IMR-90 (cell line): ENCODE results near the gene TMEM53. TPM values are rescaled to one million over a fixed set of nuclear protein-coding genes. Genes with fewer than 3 reads are reported as not detected.

Experiments
- ATAC-seq: fragments of 200-7000 bp; cut with Tn5 transposase; 2 replicates; pipeline ENCODE4 v1.9.1; 2020; ENCODE audit warnings: low read depth, mild to moderate bottlenecking, moderate library complexity
- BruUV-seq: library from RNA; stranded (reverse); fragments of 400-500 nt; replicated peaks from 2 replicates; lab custom pipeline; 2021; lab: Mats Ljungman, UMichigan
- CTCF ChIA-PET: fragments of 300-600 bp; formaldehyde crosslinking; extraction: SDS; loops from one replicate; lab custom pipeline; 2021; ENCODE audit warnings: antibody characterized with exemption; lab: Yijun Ruan, JAX
- POLR2A ChIA-PET: fragments of 300-600 bp; sonication (Branson Sonifier 250); formaldehyde crosslinking; loops from one replicate; lab custom pipeline; 2022; ENCODE audit warnings: antibody characterized with exemption; ENCODE audit not compliant: unreplicated experiment; lab: Charles Lee
- DNase-seq: peaks from one replicate; pipeline ENCODE4 v3.0.0; 2013
- H2AFZ ChIP-seq: replicated peaks from 2 replicates; pipeline ENCODE3; 2013; ENCODE audit warnings: low read length, mild to moderate bottlenecking; ENCODE audit not compliant: poor library complexity
- H2AK5ac ChIP-seq: 2 replicates; pipeline ENCODE4 v1.6.1; 2013; ENCODE audit warnings: low read depth, low read length, inconsistent platforms
- H2AK9ac ChIP-seq: replicated peaks from 2 replicates; pipeline ENCODE3; 2013; ENCODE audit warnings: mild to moderate bottlenecking, low read depth, low read length, moderate library complexity; ENCODE audit not compliant: poor library complexity
- H2BK120ac ChIP-seq: 2 replicates; pipeline ENCODE4 v1.6.1; 2013; ENCODE audit warnings: low read depth, low read length, inconsistent platforms
- H2BK15ac ChIP-seq: 3 replicates; pipeline ENCODE4 v1.6.1; 2013; ENCODE audit warnings: low read depth, low read length, inconsistent platforms
- H2BK20ac ChIP-seq: 2 replicates; pipeline ENCODE4 v1.6.1; 2013; ENCODE audit warnings: low read depth, mild to moderate bottlenecking, inconsistent platforms, low read length, moderate library complexity
- H2BK5ac ChIP-seq: 2 replicates; pipeline ENCODE4 v1.6.1; 2013; ENCODE audit warnings: mild to moderate bottlenecking, low read depth, low read length, inconsistent platforms; ENCODE audit not compliant: poor library complexity, severe bottlenecking
- H3K14ac ChIP-seq: replicated peaks from 2 replicates; pipeline ENCODE4 v1.6.1; 2013; ENCODE audit warnings: low read depth, low read length, inconsistent platforms
- H3K18ac ChIP-seq: 2 replicates; pipeline ENCODE4 v1.6.1; 2013; ENCODE audit warnings: low read depth, low read length, control low read depth
- H3K23ac ChIP-seq: 2 replicates; pipeline ENCODE4 v1.6.1; 2013; ENCODE audit warnings: low read depth, low read length, inconsistent platforms
- H3K27ac ChIP-seq: 2 replicates; pipeline ENCODE4 v1.5.1; 2013; ENCODE audit warnings: mild to moderate bottlenecking, control low read depth, low read length; ENCODE audit not compliant: insufficient read depth
- H3K27me3 ChIP-seq: 2 replicates; pipeline ENCODE4 v1.6.1; 2013; ENCODE audit warnings: low read length; ENCODE audit not compliant: control insufficient read depth, insufficient read depth
- H3K36me3 ChIP-seq: 2 replicates; pipeline ENCODE4 v1.6.1; 2013; ENCODE audit warnings: low read length, mixed read lengths; ENCODE audit not compliant: control insufficient read depth, insufficient read depth
- H3K4ac ChIP-seq: 2 replicates; pipeline ENCODE4 v1.6.1; 2013; ENCODE audit warnings: low read depth, low read length, inconsistent platforms
- H3K4me1 ChIP-seq: 2 replicates; pipeline ENCODE4 v1.6.1; 2013; ENCODE audit warnings: low read length, mixed read lengths; ENCODE audit not compliant: control insufficient read depth, insufficient read depth
- H3K4me2 ChIP-seq: 2 replicates; pipeline ENCODE4 v1.6.1; 2013; ENCODE audit warnings: low read depth, mild to moderate bottlenecking, control low read depth, low read length, moderate library complexity
- H3K4me3 ChIP-seq: 2 replicates; pipeline ENCODE4 v1.5.1; 2013; ENCODE audit warnings: low read depth, mild to moderate bottlenecking, control low read depth, low read length, moderate library complexity; ENCODE audit not compliant: insufficient read depth
- H3K56ac ChIP-seq: 2 replicates; pipeline ENCODE4 v1.6.1; 2013; ENCODE audit warnings: low read length, inconsistent platforms; ENCODE audit not compliant: insufficient read depth; ENCODE audit errors: extremely low read depth
- H3K79me1 ChIP-seq, 2 experiments: 2 replicates each; pipeline ENCODE4 v1.6.1; 2013; ENCODE audit warnings: low read length in 2 of 2, inconsistent platforms in 1 of 2, low read depth in 1 of 2
- H3K9ac ChIP-seq: 2 replicates; pipeline ENCODE4 v1.6.1; 2013; ENCODE audit warnings: low read depth, low read length, control low read depth
- H3K9me1 ChIP-seq: 2 replicates; pipeline ENCODE4 v1.6.1; 2013; ENCODE audit warnings: low read length, inconsistent platforms; ENCODE audit not compliant: insufficient read depth
- H3K9me3 ChIP-seq: 2 replicates; pipeline ENCODE4 v1.6.1; 2013; ENCODE audit warnings: low read length; ENCODE audit not compliant: control insufficient read depth, insufficient read depth
- H4K20me1 ChIP-seq: 2 replicates; pipeline ENCODE4 v1.6.1; 2013; ENCODE audit warnings: low read length, inconsistent platforms; ENCODE audit not compliant: insufficient read depth
- H4K5ac ChIP-seq: 2 replicates; pipeline ENCODE4 v1.6.1; 2013; ENCODE audit warnings: mild to moderate bottlenecking, low read depth, low read length, control low read depth
- H4K8ac ChIP-seq, 2 experiments: 2 replicates each; pipeline ENCODE4 v1.6.1; 2013; ENCODE audit warnings: low read depth in 2 of 2, low read length in 2 of 2, control low read depth in 1 of 2, inconsistent platforms in 1 of 2
- H4K91ac ChIP-seq: 2 replicates; pipeline ENCODE4 v1.6.1; 2013; ENCODE audit warnings: low read depth, low read length, inconsistent platforms; ENCODE audit not compliant: insufficient read depth
- BHLHE40 ChIP-seq: fragments of 150-350 bp; IDR thresholded peaks from 2 replicates; pipeline ENCODE4 v1.6.1; 2016; ENCODE audit warnings: mild to moderate bottlenecking, low read depth, low read length
- CEBPB ChIP-seq: IDR thresholded peaks from 2 replicates; pipeline ENCODE4 v1.6.1; 2012; ENCODE audit warnings: low read depth, low read length, improper control_type of control experiment
- CHD1 ChIP-seq: IDR thresholded peaks from 2 replicates; pipeline ENCODE4 v1.6.1; 2012; ENCODE audit warnings: low read depth, low read length, improper control_type of control experiment
- CTCF ChIP-seq: conservative IDR thresholded peaks from 2 replicates; pipeline ENCODE4 v1.5.1; 2012; ENCODE audit warnings: mild to moderate bottlenecking, low read depth, low read length, improper control_type of control experiment
- ELK1 ChIP-seq: fragments of 150-350 bp; IDR thresholded peaks from 2 replicates; pipeline ENCODE4 v1.6.1; 2016; ENCODE audit warnings: low read depth, mild to moderate bottlenecking, low read length, moderate library complexity, borderline replicate concordance
- FOS ChIP-seq: fragments of 150-350 bp; IDR thresholded peaks from 2 replicates; pipeline ENCODE4 v1.6.1; 2016; ENCODE audit warnings: low read depth, low read length
- MAFK ChIP-seq: IDR thresholded peaks from 2 replicates; pipeline ENCODE4 v1.6.1; 2012; ENCODE audit warnings: low read depth, low read length, improper control_type of control experiment
- MAZ ChIP-seq: IDR thresholded peaks from 2 replicates; pipeline ENCODE4 v1.6.1; 2012; ENCODE audit warnings: low read depth, mild to moderate bottlenecking, low read length, improper control_type of control experiment, moderate library complexity, borderline replicate concordance
- MXI1 ChIP-seq: IDR thresholded peaks from 2 replicates; pipeline ENCODE4 v1.6.1; 2012; ENCODE audit warnings: low read depth, mild to moderate bottlenecking, low read length, moderate library complexity, borderline replicate concordance
- NFE2L2 ChIP-seq: fragments of 150-350 bp; IDR thresholded peaks from 2 replicates; pipeline ENCODE4 v1.6.1; 2016; ENCODE audit warnings: low read depth, mild to moderate bottlenecking, low read length
- POLR2A ChIP-seq: IDR thresholded peaks from 2 replicates; pipeline ENCODE4 v1.6.1; 2012; ENCODE audit warnings: mild to moderate bottlenecking, low read depth, low read length
- RAD21 ChIP-seq: IDR thresholded peaks from 2 replicates; pipeline ENCODE4 v1.6.1; 2012; ENCODE audit warnings: low read length, improper control_type of control experiment
- RCOR1 ChIP-seq: IDR thresholded peaks from 2 replicates; pipeline ENCODE4 v1.6.1; 2012; ENCODE audit warnings: mild to moderate bottlenecking, low read length, improper control_type of control experiment; ENCODE audit not compliant: insufficient replicate concordance
- RFX5 ChIP-seq: IDR thresholded peaks from 2 replicates; pipeline ENCODE4 v1.8.0; 2012; ENCODE audit warnings: low read depth, mild to moderate bottlenecking, low read length, moderate library complexity
- SMC3 ChIP-seq: fragments of 150-350 bp; IDR thresholded peaks from 2 replicates; pipeline ENCODE4 v1.6.1; 2016; ENCODE audit warnings: low read depth, mild to moderate bottlenecking, antibody characterized with exemption, low read length, moderate library complexity
- WGBS, 2 experiments: methylation state at CpG; one replicate each; pipeline versions ENCODE4 v1.1.5 to v1.1.7; 2013; ENCODE audit warnings: missing lambda C conversion rate in 2 of 2; ENCODE audit not compliant: insufficient read length in 1 of 2; ENCODE audit errors: extremely low coverage in 2 of 2; 5-methylcytosine and 5-hydroxymethylcytosine counted together
- dilution Hi-C: fragments of 300-500 bp; cut with HindIII; formaldehyde crosslinking; loops from one replicate; pipeline ENCODE4 v1.14.3; 2018; ENCODE audit warnings: low sequenced_read_pairs; ENCODE audit not compliant: unreplicated experiment
- in situ Hi-C: fragments of 300-500 bp; cut with MboI; formaldehyde crosslinking; loops from 3 replicates; pipeline ENCODE4 v1.14.3; 2019; ENCODE audit warnings: low sequenced_read_pairs, inconsistent platforms, mixed read lengths
- intact Hi-C: fragments of 100-400 bp; cut with micrococcal nuclease; formaldehyde crosslinking; loops from 2 replicates; pipeline ENCODE4 v1.10.0; 2022
- polyA plus RNA-seq, 3 experiments: library from polyadenylated mRNA; depleted of rRNA; stranded (reverse); fragments of >200 nt; gene quantifications; 2 replicates each; pipeline ENCODE4 v1.2.3, GENCODE V29; 2012; ENCODE audit warnings: low replicate concordance in 1 of 3
- total RNA-seq: library from RNA; depleted of rRNA; stranded (reverse); fragments of >200 nt; gene quantifications from 2 replicates; pipeline ENCODE4 v1.2.3, GENCODE V29; 2012
- TF ChIP-seq, protein P1 (sequence below): fragments of 150-350 bp; IDR thresholded peaks from 2 replicates; pipeline ENCODE4 v1.6.1; 2017; ENCODE audit warnings: mild to moderate bottlenecking, antibody characterized with exemption, low read length, low read depth

The TMEM53 gene
- total and polyA plus RNA-seq, 2 of the 4 experiments (the other 2 are of a cell fraction): 2.7 to 6.3 TPM

- Histone ChIP-seq H3K9ac (no peak overlapping the region), H3K23ac (no peak overlapping the region), H3K4me3 (no peak overlapping the region), H4K20me1 (no peaks in the 10 kb centered on the region), H3K4me1 (no peaks in the 10 kb centered on the region), H2AFZ (no peak overlapping the region), H3K56ac (no peak overlapping the region), H3K18ac (no peak overlapping the region), H3K4me2 (no peak overlapping the region), H2BK5ac (no peak overlapping the region), H3K4ac (no peak overlapping the region), H4K91ac (no peak overlapping the region), H3K9me1 (no peaks in the 10 kb centered on the region), H4K8ac (no peak overlapping the region), H3K79me1 (no peaks in the 10 kb centered on the region), H2BK15ac (no peak overlapping the region), H3K36me3 (no peaks in the 10 kb centered on the region), H4K5ac (no peak overlapping the region), H2AK5ac (no peak overlapping the region), H3K27ac (no peak overlapping the region), H3K14ac (no peak overlapping the region), H2BK120ac (no peak overlapping the region), H3K9me3 (no peaks in the 10 kb centered on the region), H3K27me3 (peaks cover 15% of the 10 kb centered on the region), H2BK20ac (no peak overlapping the region), H2AK9ac (no peak overlapping the region)
- WGBS, 2 experiments: no CpG with 5 or more reads among the region's 3 CpGs
- no peak for TF ChIP-seq RCOR1
- no peak for TF ChIP-seq RFX5
- TF ChIP-seq BHLHE40: no peak
- no peak for TF ChIP-seq ELK1
- TF ChIP-seq MAZ: no peak
- TF ChIP-seq CHD1: no peak
- no peak for TF ChIP-seq RAD21
- TF ChIP-seq POLR2A: no peak
- TF ChIP-seq CEBPB: no peak
- no peak for TF ChIP-seq NFE2L2
- TF ChIP-seq MAFK: no peak
- TF ChIP-seq FOS: no peak
- TF ChIP-seq CTCF: no peak
- TF ChIP-seq SMC3: no peak
- TF ChIP-seq, protein P1, sequence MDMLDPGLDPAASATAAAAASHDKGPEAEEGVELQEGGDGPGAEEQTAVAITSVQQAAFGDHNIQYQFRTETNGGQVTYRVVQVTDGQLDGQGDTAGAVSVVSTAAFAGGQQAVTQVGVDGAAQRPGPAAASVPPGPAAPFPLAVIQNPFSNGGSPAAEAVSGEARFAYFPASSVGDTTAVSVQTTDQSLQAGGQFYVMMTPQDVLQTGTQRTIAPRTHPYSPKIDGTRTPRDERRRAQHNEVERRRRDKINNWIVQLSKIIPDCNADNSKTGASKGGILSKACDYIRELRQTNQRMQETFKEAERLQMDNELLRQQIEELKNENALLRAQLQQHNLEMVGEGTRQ: no peak
- TF ChIP-seq MXI1: no peak
- no TSS peak for BruUV-seq
- dilution Hi-C loops: no loop called here
- ChIA-PET POLR2A (no interaction called here), CTCF (no interaction called here)
- intact Hi-C loops: no loop called here
- ATAC-seq (no peak), DNase-seq (no peak)
- in situ Hi-C loops: no loop called here
Observed at GRCh38 chr1:44689447-44689765, 15.1 kb upstream of the TMEM53 start.
